Right lobe of liver (tissue), 4 donors: ENCODE results near the gene LCOR.

Source experiments
- CTCF ChIP-seq, 4 donors: fragments of 200-600 bp in 3 of 4; fragments of 450-650 bp in 1 of 4; IDR thresholded peaks; one replicate each; pipeline versions ENCODE4 v1.5.1 to v1.8.0; 2016 to 2022; ENCODE audit warnings: antibody characterized with exemption in 4 of 4, mild to moderate bottlenecking in 2 of 4
- POLR2A ChIP-seq: fragments of 450-650 bp; IDR thresholded peaks from one replicate; pipeline ENCODE4 v1.6.1; 2017; ENCODE audit warnings: antibody characterized with exemption, mild to moderate bottlenecking
- donor health status: DM: no; HTN: no; CAD: no.
- donor health status: DM: no; HTN: no; CAD: no.
- donor health status: DM: no; HTN: yes; CAD: no.

- TF ChIP-seq CTCF (IDR thresholded peaks at IDR 0.05): no peak
- TF ChIP-seq POLR2A: no peak
Observed at GRCh38 chr10:96917628-96918027, 85.5 kb downstream of the LCOR start.
